Endothelial cell of hepatic sinusoid (primary cell): ENCODE results near the gene SLC39A6.
"Not testable (repeated sequence)": the region's sequence is repeated elsewhere in the genome, so short reads cannot be mapped to it uniquely, and the experiment has no call there.

Experiments
- in situ Hi-C: cut with HindIII; loops from 2 replicates; pipeline ENCODE4 v1.10.0; 2017; ENCODE audit warnings: low sequenced_read_pairs

SLC39A6 gene

DNA sequence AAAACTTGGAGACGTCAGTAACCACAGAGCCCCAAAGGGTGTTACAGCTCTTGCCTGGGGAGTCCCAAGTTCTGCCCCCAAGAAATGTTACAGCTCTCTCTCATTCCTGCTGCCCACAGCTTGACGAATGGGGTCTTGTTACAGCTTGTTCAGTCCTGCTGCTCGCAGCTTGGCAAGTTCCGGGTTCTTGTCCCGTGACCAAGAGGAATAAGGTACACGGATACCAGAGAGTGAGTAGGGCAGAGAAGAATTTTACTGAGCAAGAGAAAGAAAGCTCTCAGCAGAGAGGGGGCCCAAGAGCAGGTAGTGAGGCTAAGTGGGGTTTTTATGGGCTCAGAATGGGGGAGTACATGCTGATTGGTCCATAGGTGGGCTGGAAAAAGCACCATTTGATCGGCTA, 27.2 kb downstream of the SLC39A6 start:
- in situ Hi-C loops: no loop called here

DNA sequence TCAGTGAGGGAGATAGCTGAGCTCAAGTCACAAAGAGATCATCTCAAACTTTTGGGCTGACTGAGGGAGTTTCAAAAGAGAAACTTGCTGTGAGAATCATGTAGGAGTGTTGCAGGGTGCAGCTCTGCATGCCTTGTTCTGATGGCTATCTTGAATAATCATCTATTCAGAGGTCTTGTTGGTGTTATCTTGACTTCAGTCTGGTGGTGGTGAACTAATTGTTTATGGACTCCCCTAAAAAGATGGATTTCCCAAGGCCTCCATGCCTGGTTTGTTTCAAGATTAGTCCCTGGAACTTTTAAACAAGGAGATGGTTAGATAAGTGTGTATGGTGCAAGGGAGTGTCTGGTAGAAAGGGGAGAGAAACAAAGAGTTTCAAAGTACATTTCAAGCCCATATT, 29.8 kb downstream of the SLC39A6 start:
- in situ Hi-C loops: loop anchor here (25.0 kb wide), 1 partner anchor 163 kb away; no protein-coding TSS in a partner anchor

DNA sequence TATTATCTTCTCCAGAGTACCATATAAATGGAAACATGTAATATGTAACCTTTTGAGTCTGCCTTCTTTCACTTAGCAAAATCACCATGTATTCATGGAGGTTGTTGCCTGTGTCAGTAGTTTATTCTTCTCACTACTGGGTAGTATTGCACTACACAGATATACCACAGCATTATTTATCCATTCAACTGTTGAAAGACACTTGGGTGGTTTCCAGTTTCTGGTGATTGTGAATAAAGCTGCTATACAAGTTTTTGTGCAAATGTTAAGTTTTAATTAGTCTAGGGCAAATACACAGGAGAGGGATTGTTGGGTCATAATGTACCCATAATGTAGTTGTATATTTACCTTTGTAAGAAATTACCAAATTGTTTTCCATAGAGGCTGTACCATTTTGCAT, 32.2 kb downstream of the SLC39A6 start:
- in situ Hi-C loops: loop anchor here (25.0 kb wide), 1 partner anchor 165 kb away; no protein-coding TSS in a partner anchor

DNA sequence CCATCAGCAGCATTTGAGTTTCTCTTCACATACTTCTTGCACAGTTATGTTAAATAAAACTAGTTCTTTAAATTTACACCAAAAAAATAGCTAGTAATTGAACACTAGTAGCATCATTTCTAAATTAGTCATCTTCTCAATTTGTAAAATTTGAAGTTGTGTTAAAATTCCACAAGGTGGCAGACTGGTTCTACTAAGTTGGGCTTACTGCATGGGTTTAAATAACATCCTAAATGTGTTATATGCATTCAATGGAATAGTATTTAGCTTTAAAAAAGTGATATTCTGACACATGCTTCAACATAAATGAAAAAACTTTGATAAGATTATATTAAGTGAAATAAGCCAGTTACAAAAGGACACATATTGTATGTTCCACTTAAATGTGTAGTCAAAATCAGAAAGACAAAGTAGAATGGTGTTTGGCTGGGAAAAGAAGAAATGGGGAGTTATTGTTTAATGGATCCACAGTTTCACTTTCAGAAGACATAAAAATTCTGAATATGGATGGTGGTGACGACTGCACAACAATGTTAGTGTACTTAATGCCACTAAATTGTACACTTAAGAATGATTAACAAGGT, 33.1 kb downstream of the SLC39A6 start:
- in situ Hi-C loops: loop anchor here (25.0 kb wide), 1 partner anchor 166 kb away; no protein-coding TSS in a partner anchor

DNA sequence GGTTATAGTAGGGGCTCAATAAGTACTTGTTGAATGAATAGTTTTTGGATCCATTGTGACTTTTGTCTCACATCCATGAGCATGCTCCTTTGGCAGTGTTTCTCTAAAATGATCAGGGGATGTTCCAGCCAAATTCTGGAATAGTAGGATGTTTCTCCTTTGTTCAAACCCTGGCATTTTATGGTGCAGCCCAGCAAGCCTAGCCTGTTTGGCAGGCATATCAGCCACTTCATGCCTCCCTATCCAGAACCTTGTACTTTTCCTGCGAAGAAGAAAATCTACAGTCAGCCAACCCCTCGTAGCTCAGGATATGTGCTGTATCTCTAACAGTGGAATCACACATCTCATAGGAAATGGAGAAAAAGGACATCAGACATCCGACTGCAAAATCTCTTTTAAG, 34.7 kb downstream of the SLC39A6 start:
- in situ Hi-C loops: loop anchor here (25.0 kb wide), 1 partner anchor 168 kb away; no protein-coding TSS in a partner anchor

DNA sequence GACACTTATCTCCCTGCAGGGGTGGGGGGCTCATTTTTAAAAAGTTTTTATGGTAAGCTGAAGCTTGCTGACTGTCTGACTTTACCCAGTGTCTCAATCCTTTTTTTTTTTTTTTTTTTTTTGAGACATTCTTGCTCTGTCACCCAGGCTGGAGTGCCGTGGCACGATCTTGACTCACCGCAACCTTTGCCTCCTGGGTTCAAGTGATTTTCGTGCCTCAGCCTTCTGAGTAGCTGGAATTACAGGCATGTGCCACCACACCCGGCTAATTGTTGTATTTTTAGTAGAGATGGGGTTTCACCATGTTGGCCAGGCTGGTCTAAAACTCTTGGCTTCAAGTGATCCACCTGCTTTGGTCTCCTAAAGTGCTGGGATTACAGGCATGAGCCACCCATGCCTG, 37.0 kb downstream of the SLC39A6 start:
- in situ Hi-C loops: loop anchor here (25.0 kb wide), 1 partner anchor 170 kb away; no protein-coding TSS in a partner anchor

DNA sequence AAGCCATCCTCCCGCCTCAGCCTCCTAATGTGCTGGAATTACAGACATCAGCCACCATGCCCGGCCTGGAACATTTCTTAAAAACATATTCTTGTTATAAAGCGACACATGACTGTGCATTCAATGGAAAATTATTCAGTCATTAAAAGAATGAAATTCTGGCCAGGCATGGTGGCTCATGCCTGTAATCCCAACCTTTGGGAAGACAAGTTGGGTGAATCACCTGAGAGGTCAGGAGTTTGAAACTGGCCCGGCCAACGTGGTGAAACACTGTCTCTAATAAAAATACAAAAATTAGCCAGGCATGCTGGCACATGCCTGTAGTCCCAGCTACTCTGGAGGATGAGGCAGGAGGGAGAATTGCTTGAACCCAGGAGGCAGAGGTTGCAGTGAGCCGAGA, 40.1 kb downstream of the SLC39A6 start:
- in situ Hi-C loops: loop anchor here (25.0 kb wide), 1 partner anchor 173 kb away; no protein-coding TSS in a partner anchor

DNA sequence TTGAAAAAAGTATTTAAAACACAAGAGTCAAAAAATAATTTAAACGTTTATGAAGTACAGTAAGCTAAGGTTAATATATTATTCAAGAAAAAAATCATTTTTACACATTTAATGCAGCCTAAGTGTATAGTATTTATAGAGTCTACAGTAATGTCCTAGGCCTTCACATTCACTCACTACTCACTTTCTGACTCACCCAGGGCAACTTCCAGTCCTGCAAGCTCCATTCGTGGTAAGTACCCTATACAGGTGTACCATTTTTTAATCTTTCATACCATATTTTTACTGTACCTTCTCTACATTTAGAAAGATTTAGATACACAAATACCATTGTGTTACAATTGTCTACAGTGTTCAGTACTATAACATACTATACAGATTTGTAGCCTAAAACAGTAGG, 40.9 kb downstream of the SLC39A6 start:
- in situ Hi-C loops: loop anchor here (25.0 kb wide), 1 partner anchor 174 kb away; no protein-coding TSS in a partner anchor

DNA sequence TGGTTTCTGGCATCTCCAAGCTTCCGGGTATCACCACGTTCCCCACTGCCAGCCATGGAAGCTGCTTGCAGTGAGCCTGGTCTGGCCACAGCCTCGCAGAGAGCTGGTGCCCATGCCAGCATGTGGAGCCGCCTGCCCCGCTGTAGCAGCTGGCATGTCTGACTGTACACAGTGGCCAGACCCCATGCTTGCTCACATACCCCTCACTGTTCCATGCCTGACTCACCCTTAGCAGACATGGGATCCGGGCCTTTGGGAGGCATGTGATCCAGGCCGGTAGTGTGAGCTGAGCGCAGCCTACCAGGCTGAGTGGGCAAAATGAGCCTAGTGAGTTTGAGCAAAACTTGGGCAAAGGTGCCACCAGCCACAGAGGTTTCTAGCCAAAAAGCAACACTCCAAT, 43.0 kb downstream of the SLC39A6 start:
- in situ Hi-C loops: loop anchor here (25.0 kb wide), 1 partner anchor 176 kb away; no protein-coding TSS in a partner anchor

DNA sequence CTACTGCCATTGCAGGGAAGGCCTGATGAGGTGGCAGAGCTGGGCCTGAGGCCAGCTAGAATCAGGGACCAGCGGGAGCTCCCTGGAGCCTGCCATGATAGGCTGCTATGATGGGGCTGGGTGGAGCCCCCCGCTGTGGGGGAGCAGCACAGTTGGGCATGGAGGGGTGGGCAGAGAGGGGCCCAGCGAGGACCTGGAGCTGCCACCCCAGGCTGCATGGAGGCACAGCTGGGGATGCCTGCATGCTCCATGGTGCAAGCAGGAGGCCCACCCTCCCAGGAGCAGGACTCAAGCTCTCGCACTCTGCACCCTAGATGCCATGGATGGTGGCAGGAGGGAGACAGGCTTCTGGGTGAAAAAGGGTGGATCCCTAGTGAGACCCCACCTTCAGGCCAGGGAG, 43.9 kb downstream of the SLC39A6 start:
- in situ Hi-C loops: loop anchor here (25.0 kb wide), 1 partner anchor 177 kb away; no protein-coding TSS in a partner anchor

DNA sequence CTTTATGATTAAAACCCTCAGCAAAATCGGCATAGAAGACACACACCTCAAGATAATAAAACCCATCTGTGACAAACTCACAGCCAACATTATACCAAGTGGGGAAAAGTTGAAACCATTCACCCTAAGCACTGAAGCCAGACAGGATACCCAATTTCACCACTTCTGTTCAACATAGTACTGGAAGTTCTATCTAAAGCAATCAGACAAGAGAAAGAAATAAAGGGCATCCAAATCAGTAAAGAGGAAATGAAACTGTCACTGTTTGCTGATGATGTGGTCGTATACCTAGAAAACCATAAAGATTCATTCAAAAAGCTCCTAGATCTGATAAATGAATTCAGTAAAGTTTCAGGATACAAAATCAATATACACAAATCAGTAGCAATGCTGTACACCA, 45.4 kb downstream of the SLC39A6 start:
- in situ Hi-C loops: loop anchor here (25.0 kb wide), 1 partner anchor 179 kb away; no protein-coding TSS in a partner anchor

DNA sequence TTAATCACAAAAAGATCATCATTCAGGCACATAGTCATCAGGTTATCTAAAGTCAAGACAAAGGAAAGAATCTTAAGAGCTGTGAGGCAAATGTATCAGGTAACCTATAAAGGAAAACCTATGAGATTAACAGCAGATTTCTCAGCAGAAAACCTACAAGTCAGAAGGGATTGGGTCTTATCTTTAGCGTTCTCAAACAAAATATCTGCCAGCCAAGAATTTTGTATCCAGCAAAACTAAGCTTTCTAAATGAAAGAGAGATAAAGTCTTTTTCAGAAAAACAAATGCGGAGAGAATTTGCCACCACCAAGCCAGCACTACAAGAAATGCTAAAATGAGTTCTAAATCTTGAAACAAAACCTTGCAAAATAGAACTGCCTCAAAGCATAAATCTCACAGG, 48.0 kb downstream of the SLC39A6 start:
- in situ Hi-C loops: loop anchor here (25.0 kb wide), 1 partner anchor 181 kb away; no protein-coding TSS in a partner anchor

DNA sequence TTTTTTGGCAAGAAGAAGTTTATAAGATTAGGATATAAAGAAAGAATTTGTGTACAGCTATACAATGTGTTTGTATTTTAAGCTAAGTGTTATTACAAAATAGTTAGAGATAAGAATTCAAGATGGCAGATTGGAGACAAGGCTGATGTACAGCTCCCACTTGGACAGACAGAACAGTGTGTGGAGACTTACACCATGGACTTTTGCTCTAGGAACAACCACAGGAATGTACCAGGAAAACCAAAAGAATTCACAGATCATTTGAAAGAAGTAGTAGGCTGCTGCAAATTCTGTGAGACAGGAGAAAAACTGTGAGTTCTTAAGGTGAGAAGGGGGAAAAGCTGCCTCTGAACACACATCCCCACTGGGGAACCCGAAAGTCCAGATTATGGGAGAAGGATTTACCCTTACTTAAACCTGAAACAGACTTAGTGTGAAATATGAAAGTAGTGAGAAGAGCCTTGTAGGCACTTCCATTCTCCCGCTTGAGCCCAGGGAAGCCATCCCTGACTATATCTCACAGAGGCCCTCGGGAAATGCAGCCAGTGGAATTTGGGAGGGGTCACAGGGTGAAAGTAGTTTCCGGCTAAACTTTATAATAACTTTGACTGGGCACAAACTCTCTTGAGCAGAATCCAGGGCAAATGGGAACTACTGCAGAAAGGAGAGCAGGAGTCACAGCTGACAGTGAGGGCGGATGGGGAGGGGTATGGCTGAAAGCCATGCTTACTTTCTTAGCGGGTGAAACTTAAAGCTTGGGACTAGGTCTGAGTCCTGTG, 50.2 kb downstream of the SLC39A6 start:
- in situ Hi-C loops: loop anchor here (25.0 kb wide), 1 partner anchor 183 kb away; no protein-coding TSS in a partner anchor

DNA sequence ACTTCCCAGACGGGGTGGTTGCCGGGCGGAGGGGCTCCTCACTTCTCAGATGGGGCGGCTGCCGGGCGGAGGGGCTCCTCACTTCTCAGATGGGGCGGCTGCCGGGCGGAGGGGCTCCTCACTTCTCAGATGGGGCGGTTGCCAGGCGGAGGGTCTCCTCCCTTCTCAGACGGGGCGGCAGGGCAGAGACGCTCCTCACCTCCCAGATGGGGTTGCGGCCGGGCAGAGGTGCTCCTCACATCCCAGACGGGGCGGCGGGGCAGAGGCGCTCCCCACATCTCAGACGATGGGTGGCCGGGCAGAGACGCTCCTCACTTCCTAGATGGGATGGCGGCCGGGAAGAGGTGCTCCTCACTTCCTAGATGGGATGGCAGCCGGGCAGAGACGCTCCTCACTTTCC, 51.4 kb downstream of the SLC39A6 start:
- in situ Hi-C loops: loop anchor here (25.0 kb wide), 1 partner anchor 185 kb away; no protein-coding TSS in a partner anchor

DNA sequence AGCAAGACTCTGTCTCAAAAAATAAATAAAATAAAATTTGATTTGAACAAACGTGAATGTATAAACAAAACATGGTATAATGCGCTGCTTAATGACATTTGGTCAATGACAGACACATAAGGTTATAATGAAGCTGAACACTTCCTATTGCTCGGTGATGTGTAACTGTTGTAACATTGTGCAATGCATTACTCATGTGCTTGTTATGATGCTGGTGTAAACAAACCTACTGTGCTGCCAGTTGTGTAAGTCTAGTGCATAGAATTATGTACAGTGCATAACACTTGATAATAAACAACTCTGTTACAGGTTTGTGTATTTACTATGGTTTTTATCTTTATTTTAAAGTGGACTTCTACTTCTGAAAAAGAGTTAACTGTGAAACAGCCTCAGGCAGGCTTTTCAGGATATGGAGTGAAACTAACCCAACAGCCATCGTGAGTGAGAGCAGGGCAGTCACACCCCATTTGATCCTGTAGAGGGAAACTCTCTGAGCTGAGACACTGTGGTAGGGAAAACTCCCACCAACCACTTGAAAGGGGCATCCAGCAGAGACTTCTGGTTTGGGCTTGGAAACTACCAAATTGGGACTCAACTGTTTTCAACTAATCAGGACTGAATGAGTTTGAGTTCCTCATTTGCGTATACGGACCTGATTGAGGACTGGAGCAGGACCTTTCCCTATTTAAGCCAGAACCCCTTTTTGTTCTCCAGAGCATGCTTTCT, 53.1 kb downstream of the SLC39A6 start:
- in situ Hi-C loops: loop anchor here (25.0 kb wide), 1 partner anchor 186 kb away; no protein-coding TSS in a partner anchor

DNA sequence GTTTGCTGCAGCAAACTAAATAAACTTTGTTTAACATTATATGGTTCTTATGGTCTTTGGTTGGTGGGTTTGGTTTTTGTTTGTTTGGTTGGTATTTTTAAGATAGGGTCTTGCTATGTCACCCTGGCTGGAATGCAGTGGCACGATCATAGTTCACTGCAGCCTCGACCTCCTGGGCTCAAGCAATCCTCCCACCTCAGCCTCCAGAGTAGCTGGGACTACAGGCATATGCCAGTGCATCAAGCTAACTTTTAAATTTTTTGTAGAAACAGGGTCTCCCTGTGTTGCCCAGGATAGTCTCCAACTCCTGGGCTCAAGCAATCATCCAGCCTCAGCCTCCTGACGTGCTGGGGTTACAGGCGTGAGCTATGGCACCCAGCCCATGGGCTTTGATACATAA, 54.7 kb downstream of the SLC39A6 start:
- in situ Hi-C loops: no loop called here

DNA sequence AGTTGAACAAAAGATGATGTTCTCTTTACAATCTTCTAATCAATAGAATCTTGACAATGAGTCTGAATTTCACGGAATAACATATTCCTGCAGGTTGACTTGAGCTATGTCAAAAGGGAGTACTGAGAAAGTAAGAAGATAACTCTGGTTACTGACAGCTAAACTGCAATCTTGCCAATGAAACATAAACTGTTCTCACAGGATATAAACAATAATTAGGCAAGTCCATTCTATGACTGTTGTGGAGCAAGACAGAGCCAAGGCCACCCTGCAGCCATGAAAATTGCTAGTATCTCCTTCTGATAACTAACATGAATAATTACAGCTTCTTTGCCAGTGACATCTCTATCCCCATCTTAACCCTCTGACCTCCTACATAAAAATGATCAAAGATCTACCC, 55.5 kb downstream of the SLC39A6 start:
- in situ Hi-C loops: no loop called here

DNA sequence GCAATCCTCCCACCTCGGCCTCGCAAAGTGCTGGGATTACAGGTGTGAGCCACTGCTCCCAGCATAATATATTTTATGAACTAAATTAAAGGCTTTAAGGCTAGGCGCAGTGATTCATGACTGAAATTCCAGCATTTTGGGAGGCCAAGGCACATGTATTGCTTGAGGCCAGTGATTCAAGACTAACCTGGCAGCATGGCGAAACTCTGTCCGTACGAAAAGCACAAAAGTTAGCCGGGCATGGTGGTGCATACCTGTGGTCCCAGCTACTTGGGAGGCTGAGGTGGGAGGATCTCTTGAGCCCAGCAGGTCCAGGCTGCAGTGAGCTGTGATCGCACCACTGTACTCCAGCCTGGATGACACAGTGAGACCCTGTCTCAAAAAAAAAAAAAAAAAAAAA, 56.7 kb downstream of the SLC39A6 start:
- in situ Hi-C loops: not testable (repeated sequence)

DNA sequence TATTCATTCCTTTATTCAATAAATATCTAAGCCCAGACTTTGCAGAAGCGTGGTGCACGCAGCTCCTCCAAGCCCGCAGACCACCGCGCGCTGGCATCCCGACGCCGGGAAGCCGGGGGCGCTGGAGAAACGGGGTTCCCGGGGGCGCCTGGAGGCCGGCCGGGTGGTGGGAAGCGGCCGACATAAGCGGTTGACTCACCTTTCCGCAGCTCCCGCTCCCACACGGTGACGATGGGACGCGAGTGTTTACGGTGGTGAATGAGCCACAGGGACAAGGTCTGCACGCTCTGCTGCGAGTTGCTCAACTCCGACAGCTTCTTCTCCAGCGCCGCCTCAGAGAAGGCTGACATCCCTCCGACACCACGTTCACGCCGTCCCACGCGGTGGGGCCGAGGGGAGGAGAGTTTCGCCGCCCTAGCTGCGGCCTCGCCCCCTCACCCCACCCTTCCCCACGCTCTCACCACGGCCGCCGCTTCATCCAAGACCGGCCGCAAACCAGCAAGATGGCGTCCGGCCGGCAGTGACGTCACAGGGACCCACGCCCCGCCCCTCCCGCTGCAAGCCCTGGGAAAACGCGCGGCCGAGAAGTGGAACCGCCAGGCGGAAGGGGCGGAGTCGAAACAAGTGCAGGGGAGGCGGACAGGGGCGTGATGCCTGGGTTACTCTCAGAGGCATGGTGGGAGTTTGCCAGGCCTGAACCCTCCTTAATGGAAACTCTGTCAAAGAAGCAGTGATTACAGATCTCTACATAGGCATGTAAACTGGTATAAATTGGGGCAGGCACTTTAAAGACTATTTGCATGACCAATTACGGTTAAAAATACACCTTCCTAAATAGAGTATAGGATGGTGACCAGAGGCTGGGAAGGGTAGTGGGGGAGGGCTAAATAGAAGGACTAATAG, 61.8 kb downstream of the SLC39A6 start, which contains the start of gene RPRD1A:
TSS of gene RPRD1A (minus strand) at position 505 of the 903 bp plus-strand sequence. CDS start at position 350, 155 bp downstream.
- in situ Hi-C loops: no loop called here

DNA sequence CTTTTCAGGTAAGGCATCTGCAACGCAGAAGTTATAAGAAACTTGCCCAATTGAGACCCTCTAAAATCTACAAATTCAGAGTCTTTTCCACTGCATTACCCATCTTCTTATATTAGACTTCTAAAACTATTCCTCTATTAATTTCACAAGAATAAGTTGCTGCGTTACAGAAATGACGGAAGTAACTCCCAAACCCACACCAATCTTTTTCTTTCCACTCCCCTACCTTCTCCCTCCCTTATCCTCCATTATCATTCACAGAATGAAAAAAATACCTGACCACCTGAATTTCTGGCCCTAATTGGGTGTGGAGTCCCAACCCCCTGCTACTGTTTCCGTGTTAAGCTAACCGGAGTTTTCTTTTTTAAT, 62.5 kb downstream of the SLC39A6 start:
- in situ Hi-C loops: no loop called here
